Activated CD4-positive, alpha-beta memory T cell treated with anti-CD3 and anti-CD28 coated beads for 36 hours (primary cell): ENCODE data around the gene ARSB. TPM values are rescaled to one million over a fixed set of nuclear protein-coding genes. Genes with fewer than 3 reads are reported as not detected.

ENCODE experiments used
- CTCF ChIA-PET: fragments of 350-600 bp; sonication (Branson Sonifier 250); formaldehyde crosslinking; loops from one replicate; lab custom pipeline; 2021; ENCODE audit warnings: antibody characterized with exemption, inconsistent platforms; lab: Charles Lee
- POLR2A ChIA-PET: fragments of 350-600 bp; sonication (Branson Sonifier 250); formaldehyde crosslinking; loops from one replicate; lab custom pipeline; 2021; ENCODE audit warnings: antibody characterized with exemption; lab: Charles Lee
- DNase-seq: peaks from one replicate; pipeline ENCODE4 v3.0.0-alpha.2; 2020
- H3K27ac Mint-ChIP-seq: one replicate; pipeline ENCODE4 v1.8.0; 2021; ENCODE audit warnings: mixed read lengths
- H3K27me3 Mint-ChIP-seq: one replicate; pipeline ENCODE4 v1.8.0; 2021; ENCODE audit warnings: mixed read lengths
- H3K36me3 Mint-ChIP-seq: one replicate; pipeline ENCODE4 v1.8.0; 2021; ENCODE audit warnings: mixed read lengths
- H3K4me1 Mint-ChIP-seq: one replicate; pipeline ENCODE4 v1.8.0; 2021; ENCODE audit warnings: low read depth, mixed read lengths
- H3K4me3 Mint-ChIP-seq: one replicate; pipeline ENCODE4 v1.8.0; 2021; ENCODE audit warnings: mild to moderate bottlenecking, mixed read lengths
- H3K9me3 Mint-ChIP-seq: one replicate; pipeline ENCODE4 v1.8.0; 2021; ENCODE audit warnings: mixed read lengths
- intact Hi-C: fragments of 100-400 bp; cut with micrococcal nuclease; formaldehyde crosslinking; loops from one replicate; pipeline ENCODE4 v1.15.1; 2023
- total RNA-seq, 2 experiments: library from RNA; stranded (reverse); gene quantifications; one replicate each; pipeline ENCODE4 v1.2.3, GENCODE V29; 2021

Gene ARSB
- total RNA-seq, 2 experiments from 2014 or later = 9.3 to 9.9 TPM

- no peaks in the 10 kb centered on the region for H3K4me1 Mint-ChIP-seq
- H3K27ac Mint-ChIP-seq = no peak overlapping the region
- POLR2A ChIA-PET = no interaction called here
- no peak overlapping the region for H3K4me3 Mint-ChIP-seq
- CTCF ChIA-PET = interaction anchor here (2.2 kb wide), 1 partner anchor 11 kb away, joined by 20 read pairs; no protein-coding TSS in a partner anchor
- intact Hi-C loops = no loop called here
- DNase-seq = no peak
- H3K27me3 Mint-ChIP-seq = peaks cover 17% of the 10 kb centered on the region
- no peaks in the 10 kb centered on the region for H3K36me3 Mint-ChIP-seq
- peaks cover 11% of the 10 kb centered on the region for H3K9me3 Mint-ChIP-seq
Measured at GRCh38 chr5:79014631-79015030, 29.5 kb upstream of the ARSB start.

- intact Hi-C loops = no loop called here
- ChIA-PET CTCF (interaction anchor here (1.3 to 2.1 kb wide), 3 partner anchors 10 to 121 kb away, joined by 4 to 7 read pairs (median 4); no protein-coding TSS in a partner anchor), POLR2A (no interaction called here)
- no peak for DNase-seq
- Mint-ChIP-seq H3K27ac (no peak overlapping the region), H3K36me3 (no peaks in the 10 kb centered on the region), H3K27me3 (peaks cover 7% of the 10 kb centered on the region), H3K9me3 (peaks cover 11% of the 10 kb centered on the region), H3K4me3 (no peak overlapping the region), H3K4me1 (no peaks in the 10 kb centered on the region)
Measured at GRCh38 chr5:79011869-79012268, 26.8 kb upstream of the ARSB start.

GRCh38 chr5:79011219-79011836, 26.2 kb upstream of the ARSB start:
- CTCF ChIA-PET = interaction anchor here (1.5 kb wide), 1 partner anchor 14 kb away, joined by 7 read pairs; no protein-coding TSS in a partner anchor
- Mint-ChIP-seq H3K27ac (no peak overlapping the region), H3K36me3 (no peaks in the 10 kb centered on the region), H3K27me3 (peaks cover 7% of the 10 kb centered on the region), H3K4me1 (no peaks in the 10 kb centered on the region), H3K4me3 (no peak overlapping the region), H3K9me3 (peaks cover 11% of the 10 kb centered on the region)
- intact Hi-C loops = no loop called here
- DNase-seq = no peak
- POLR2A ChIA-PET = no interaction called here

- intact Hi-C loops = no loop called here
- H3K9me3 Mint-ChIP-seq = peaks cover 9% of the 10 kb centered on the region
- peaks cover 10% of the 10 kb centered on the region for H3K27me3 Mint-ChIP-seq
- no peaks in the 10 kb centered on the region for H3K36me3 Mint-ChIP-seq
- CTCF ChIA-PET = interaction anchor here (0.7 to 1.3 kb wide), 3 partner anchors 12 to 254 kb away, joined by 3 to 5 read pairs (median 3); no protein-coding TSS in a partner anchor
- DNase-seq = no peak
- H3K4me1 Mint-ChIP-seq = no peaks in the 10 kb centered on the region
- H3K27ac Mint-ChIP-seq = no peak overlapping the region
- no peak overlapping the region for H3K4me3 Mint-ChIP-seq
- POLR2A ChIA-PET = no interaction called here
Measured at GRCh38 chr5:79008362-79008761, 23.3 kb upstream of the ARSB start.

- Mint-ChIP-seq H3K27me3 (peaks cover 15% of the 10 kb centered on the region), H3K9me3 (peaks cover 5% of the 10 kb centered on the region), H3K27ac (no peak overlapping the region), H3K4me3 (no peak overlapping the region), H3K36me3 (no peaks in the 10 kb centered on the region), H3K4me1 (no peaks in the 10 kb centered on the region)
- DNase-seq = no peak
- ChIA-PET CTCF (interaction anchor here (0.7 to 1.3 kb wide), 4 partner anchors 13 to 254 kb away, joined by 3 to 5 read pairs (median 3); no protein-coding TSS in a partner anchor), POLR2A (no interaction called here)
- intact Hi-C loops = no loop called here
Measured at GRCh38 chr5:79007872-79008271, 22.8 kb upstream of the ARSB start.

GRCh38 chr5:79005936-79006631, 21.0 kb upstream of the ARSB start:
- no peak overlapping the region for H3K4me3 Mint-ChIP-seq
- ChIA-PET CTCF (no interaction called here), POLR2A (no interaction called here)
- peaks cover 18% of the 10 kb centered on the region for H3K27me3 Mint-ChIP-seq
- no peaks in the 10 kb centered on the region for H3K36me3 Mint-ChIP-seq
- no peak for DNase-seq
- no peaks in the 10 kb centered on the region for H3K9me3 Mint-ChIP-seq
- no peaks in the 10 kb centered on the region for H3K4me1 Mint-ChIP-seq
- intact Hi-C loops = no loop called here
- no peak overlapping the region for H3K27ac Mint-ChIP-seq

- ChIA-PET CTCF (no interaction called here), POLR2A (no interaction called here)
- Mint-ChIP-seq H3K9me3 (no peaks in the 10 kb centered on the region), H3K36me3 (no peaks in the 10 kb centered on the region), H3K27ac (no peak overlapping the region), H3K4me3 (no peak overlapping the region), H3K27me3 (peaks cover 19% of the 10 kb centered on the region), H3K4me1 (no peaks in the 10 kb centered on the region)
- intact Hi-C loops = no loop called here
- DNase-seq = no peak
Measured at GRCh38 chr5:79005151-79005550, 20.0 kb upstream of the ARSB start.

GRCh38 chr5:79002374-79002773, 17.3 kb upstream of the ARSB start:
- Mint-ChIP-seq H3K27me3 (peaks cover 26% of the 10 kb centered on the region), H3K4me1 (no peaks in the 10 kb centered on the region), H3K9me3 (no peaks in the 10 kb centered on the region), H3K27ac (no peak overlapping the region), H3K36me3 (no peaks in the 10 kb centered on the region), H3K4me3 (no peak overlapping the region)
- intact Hi-C loops = no loop called here
- CTCF ChIA-PET = interaction anchor here (1.3 kb wide), 1 partner anchor 103 kb away, joined by 4 read pairs; no protein-coding TSS in a partner anchor
- POLR2A ChIA-PET = no interaction called here
- no peak for DNase-seq

GRCh38 chr5:79001471-79001870, 16.4 kb upstream of the ARSB start:
- H3K27ac Mint-ChIP-seq = no peak overlapping the region
- CTCF ChIA-PET = interaction anchor here (1.3 kb wide), 1 partner anchor 102 kb away, joined by 4 read pairs; no protein-coding TSS in a partner anchor
- peaks cover 26% of the 10 kb centered on the region for H3K27me3 Mint-ChIP-seq
- intact Hi-C loops = no loop called here
- H3K4me1 Mint-ChIP-seq = no peaks in the 10 kb centered on the region
- H3K9me3 Mint-ChIP-seq = no peaks in the 10 kb centered on the region
- H3K36me3 Mint-ChIP-seq = no peaks in the 10 kb centered on the region
- POLR2A ChIA-PET = no interaction called here
- no peak for DNase-seq
- H3K4me3 Mint-ChIP-seq = no peak overlapping the region

GRCh38 chr5:78997090-78997489, 12.0 kb upstream of the ARSB start:
- intact Hi-C loops = no loop called here
- Mint-ChIP-seq H3K4me3 (no peak overlapping the region), H3K4me1 (peaks cover 4% of the 10 kb centered on the region), H3K9me3 (no peaks in the 10 kb centered on the region), H3K27ac (no peak overlapping the region), H3K36me3 (no peaks in the 10 kb centered on the region), H3K27me3 (peaks cover 14% of the 10 kb centered on the region)
- ChIA-PET POLR2A (no interaction called here), CTCF (no interaction called here)
- DNase-seq = no peak

GRCh38 chr5:78995521-78996007, 10.5 kb upstream of the ARSB start:
- intact Hi-C loops = no loop called here
- Mint-ChIP-seq H3K4me1 (peaks cover 4% of the 10 kb centered on the region), H3K4me3 (no peak overlapping the region), H3K36me3 (no peaks in the 10 kb centered on the region), H3K27ac (no peak overlapping the region), H3K9me3 (no peaks in the 10 kb centered on the region), H3K27me3 (peaks cover 10% of the 10 kb centered on the region)
- POLR2A ChIA-PET = no interaction called here
- no peak for DNase-seq
- CTCF ChIA-PET = interaction anchor here (1.6 kb wide), 1 partner anchor 29 kb away, joined by 5 read pairs; no protein-coding TSS in a partner anchor

GRCh38 chr5:78993165-78993564, 8.1 kb upstream of the ARSB start:
- H3K27me3 Mint-ChIP-seq = peaks cover 6% of the 10 kb centered on the region
- CTCF ChIA-PET = interaction anchor here (1.0 kb wide), 1 partner anchor 32 kb away, joined by 3 read pairs; no protein-coding TSS in a partner anchor
- POLR2A ChIA-PET = no interaction called here
- H3K4me1 Mint-ChIP-seq = peaks cover 4% of the 10 kb centered on the region
- no peak for DNase-seq
- no peaks in the 10 kb centered on the region for H3K36me3 Mint-ChIP-seq
- no peak overlapping the region for H3K27ac Mint-ChIP-seq
- H3K9me3 Mint-ChIP-seq = no peaks in the 10 kb centered on the region
- no peak overlapping the region for H3K4me3 Mint-ChIP-seq
- intact Hi-C loops = no loop called here
